Measurements from ENCODE around the gene C3orf20.

The C3orf20 gene

DNA sequence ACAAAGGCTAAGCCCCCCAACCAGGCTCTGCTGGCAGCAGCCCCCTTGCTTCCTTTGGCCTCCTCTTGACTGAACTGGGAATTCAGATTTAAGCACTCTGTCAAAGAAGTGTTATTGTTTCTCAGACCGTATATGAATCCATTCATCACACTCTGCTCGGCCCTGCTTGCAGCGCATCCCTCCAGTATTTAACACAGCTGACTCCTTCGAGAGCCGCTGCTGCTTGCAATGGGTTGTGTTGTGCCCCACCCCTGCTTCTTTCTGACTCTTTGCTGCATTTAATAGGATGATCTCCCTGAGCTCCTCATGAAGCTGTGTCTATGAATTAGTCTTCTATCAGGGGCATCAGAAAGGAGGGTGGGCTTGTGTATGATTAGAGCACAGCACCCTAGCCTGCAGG is 31.2 kb downstream of the C3orf20 start:
- no peak for DNase-seq (ENCODE audit: low read depth)
- TF ChIP-seq MYC (IDR thresholded peaks at IDR 0.05; ENCODE audit: low read depth, low read length) = no peak
- no peak for TF ChIP-seq MAX (IDR thresholded peaks at IDR 0.05; ENCODE audit: low read depth, low read length)
- no peak for TF ChIP-seq POLR2A (IDR thresholded peaks at IDR 0.05; ENCODE audit: extremely low read depth, insufficient read length)
- TF ChIP-seq CTCF (IDR thresholded peaks at IDR 0.05; ENCODE audit: low read depth, low read length) = no peak
- no peak overlapping the region for H3K4me3 ChIP-seq (ENCODE audit: low read depth, low read length)

- no peak for TF ChIP-seq POLR2A (IDR thresholded peaks at IDR 0.05; ENCODE audit: extremely low read depth, insufficient read length)
- TF ChIP-seq MAX (IDR thresholded peaks at IDR 0.05; ENCODE audit: low read depth, low read length) = no peak
- no peak overlapping the region for H3K4me3 ChIP-seq (ENCODE audit: low read depth, low read length)
- no peak for DNase-seq (ENCODE audit: low read depth)
Measured at GRCh38 chr3:14716591-14716990, 41.6 kb downstream of the C3orf20 start.

GRCh38 chr3:14717307-14717706 is 42.4 kb downstream of the C3orf20 start:
- H3K4me3 ChIP-seq (ENCODE audit: low read depth, low read length) = no peak overlapping the region
- no peak for DNase-seq (ENCODE audit: low read depth)
- TF ChIP-seq MAX (IDR thresholded peaks at IDR 0.05; ENCODE audit: low read depth, low read length) = no peak
- TF ChIP-seq POLR2A (IDR thresholded peaks at IDR 0.05; ENCODE audit: extremely low read depth, insufficient read length) = no peak
- TF ChIP-seq CTCF (IDR thresholded peaks at IDR 0.05; ENCODE audit: low read depth, low read length) = no peak

GRCh38 chr3:14718539-14718938 is 43.6 kb downstream of the C3orf20 start:
- H3K4me3 ChIP-seq (ENCODE audit: low read depth, low read length) = no peak overlapping the region
- DNase-seq (ENCODE audit: low read depth) = no peak
- TF ChIP-seq MYC (IDR thresholded peaks at IDR 0.05; ENCODE audit: low read depth, low read length) (no peak), POLR2A (IDR thresholded peaks at IDR 0.05; ENCODE audit: extremely low read depth, insufficient read length) (no peak), MAX (IDR thresholded peaks at IDR 0.05; ENCODE audit: low read depth, low read length) (no peak), CTCF (IDR thresholded peaks at IDR 0.05; ENCODE audit: low read depth, low read length) (no peak)

- DNase-seq (ENCODE audit: low read depth) = no peak
- TF ChIP-seq MAX (IDR thresholded peaks at IDR 0.05; ENCODE audit: low read depth, low read length) (no peak), CTCF (IDR thresholded peaks at IDR 0.05; ENCODE audit: low read depth, low read length) (no peak), POLR2A (IDR thresholded peaks at IDR 0.05; ENCODE audit: extremely low read depth, insufficient read length) (no peak), MYC (IDR thresholded peaks at IDR 0.05; ENCODE audit: low read depth, low read length) (no peak)
- no peak overlapping the region for H3K4me3 ChIP-seq (ENCODE audit: low read depth, low read length)
Measured at GRCh38 chr3:14719006-14719405, 44.1 kb downstream of the C3orf20 start.

GRCh38 chr3:14721126-14721864 is 46.4 kb downstream of the C3orf20 start:
- DNase-seq (ENCODE audit: low read depth) = no peak
- no peak overlapping the region for H3K4me3 ChIP-seq (ENCODE audit: low read depth, low read length)
- TF ChIP-seq MYC (IDR thresholded peaks at IDR 0.05; ENCODE audit: low read depth, low read length) (no peak), MAX (IDR thresholded peaks at IDR 0.05; ENCODE audit: low read depth, low read length) (no peak), POLR2A (IDR thresholded peaks at IDR 0.05; ENCODE audit: extremely low read depth, insufficient read length) (no peak), CTCF (IDR thresholded peaks at IDR 0.05; ENCODE audit: low read depth, low read length) (no peak)
